WTC11 (cell line): Measurements from ENCODE around the gene OPRM1. TPM values are rescaled to one million over a fixed set of nuclear protein-coding genes. Genes with fewer than 3 reads are reported as not detected.
"Not testable (repeated sequence)": the region's sequence is repeated elsewhere in the genome, so short reads cannot be mapped to it uniquely, and the experiment has no call there.

ENCODE experiments used
- ATAC-seq: fragments of 200-7000 bp; cut with Tn5 transposase; 2 replicates; pipeline ENCODE4 v1.10.0; 2021; ENCODE audit warnings: mild to moderate bottlenecking, moderate library complexity
- CTCF ChIA-PET: fragments of 300-600 bp; sonication (Branson Sonifier 250); formaldehyde crosslinking; loops from one replicate; lab custom pipeline; 2021; ENCODE audit warnings: antibody characterized with exemption; lab: Charles Lee
- POLR2A ChIA-PET: fragments of 350-600 bp; sonication (Branson Sonifier 250); formaldehyde crosslinking; loops from one replicate; lab custom pipeline; 2021; ENCODE audit warnings: antibody characterized with exemption; lab: Charles Lee
- DNase-seq: peaks from one replicate; pipeline ENCODE4 v3.0.0; 2021; ENCODE audit warnings: low spot score
- H3K27ac Mint-ChIP-seq: 2 replicates; pipeline ENCODE4 v1.8.0; 2021; ENCODE audit warnings: mixed read lengths
- H3K27me3 Mint-ChIP-seq: 2 replicates; pipeline ENCODE4 v1.8.0; 2021; ENCODE audit warnings: low read depth, mild to moderate bottlenecking, moderate library complexity, mixed read lengths
- H3K36me3 Mint-ChIP-seq: 2 replicates; pipeline ENCODE4 v1.8.0; 2021; ENCODE audit warnings: mixed read lengths
- H3K4me1 Mint-ChIP-seq: 2 replicates; pipeline ENCODE4 v1.8.0; 2022; ENCODE audit warnings: mixed read lengths
- H3K4me3 Mint-ChIP-seq: 2 replicates; pipeline ENCODE4 v1.8.0; 2021; ENCODE audit warnings: mild to moderate bottlenecking, moderate library complexity, mixed read lengths
- H3K9me3 Mint-ChIP-seq: 2 replicates; pipeline ENCODE4 v1.8.0; 2021; ENCODE audit warnings: mixed read lengths
- ESRRA ChIP-seq: sonication (generic); formaldehyde crosslinking; IDR thresholded peaks from 2 replicates; pipeline ENCODE4 v1.8.1; 2022; ENCODE audit warnings: mild to moderate bottlenecking, missing genetic modification reagents, borderline replicate concordance
- FOXK1 ChIP-seq: sonication (generic); formaldehyde crosslinking; IDR thresholded peaks from 2 replicates; pipeline ENCODE4 v1.8.0; 2022; ENCODE audit warnings: mild to moderate bottlenecking, moderate library complexity, missing genetic modification reagents
- FOXP1 ChIP-seq: sonication (generic); formaldehyde crosslinking; IDR thresholded peaks from 2 replicates; pipeline ENCODE4 v1.8.0; 2022; ENCODE audit warnings: missing genetic modification reagents, mild to moderate bottlenecking, moderate library complexity, borderline replicate concordance
- GABPB1 ChIP-seq: sonication (generic); formaldehyde crosslinking; IDR thresholded peaks from 2 replicates; pipeline ENCODE4 v1.8.1; 2023; ENCODE audit warnings: mild to moderate bottlenecking, missing genetic modification reagents
- GRHL2 ChIP-seq: fragments of 250-450 bp; sonication (Bioruptor Pico); IDR thresholded peaks from 2 replicates; pipeline ENCODE4 v1.8.0; 2022; ENCODE audit warnings: mild to moderate bottlenecking, moderate library complexity; ENCODE audit not compliant: insufficient replicate concordance, severe bottlenecking
- JAZF1 ChIP-seq: fragments of 250-450 bp; sonication (Bioruptor Pico); IDR thresholded peaks from 2 replicates; pipeline ENCODE4 v1.9.0; 2021; ENCODE audit warnings: moderate library complexity, mild to moderate bottlenecking, inconsistent platforms
- KAT7 ChIP-seq: sonication (generic); formaldehyde crosslinking; IDR thresholded peaks from 2 replicates; pipeline ENCODE4 v1.8.1; 2023; ENCODE audit warnings: missing genetic modification reagents, mild to moderate bottlenecking, borderline replicate concordance
- MXD4 ChIP-seq: fragments of 250-450 bp; sonication (Bioruptor Pico); IDR thresholded peaks from 2 replicates; pipeline ENCODE4 v1.8.0; 2021; ENCODE audit warnings: mild to moderate bottlenecking, moderate library complexity, borderline replicate concordance
- NFATC4 ChIP-seq: fragments of 250-450 bp; sonication (Bioruptor Pico); IDR thresholded peaks from 2 replicates; pipeline ENCODE4 v1.9.0; 2021; ENCODE audit warnings: mild to moderate bottlenecking
- PRRX2 ChIP-seq: fragments of 250-450 bp; sonication (Bioruptor Pico); IDR thresholded peaks from 2 replicates; pipeline ENCODE4 v1.8.0; 2021; ENCODE audit warnings: mild to moderate bottlenecking
- RELA ChIP-seq: sonication (generic); formaldehyde crosslinking; IDR thresholded peaks from 2 replicates; pipeline ENCODE4 v1.8.1; 2022; ENCODE audit warnings: missing genetic modification reagents, mild to moderate bottlenecking, borderline replicate concordance
- TCF7 ChIP-seq: sonication (generic); formaldehyde crosslinking; IDR thresholded peaks from 2 replicates; pipeline ENCODE4 v1.8.0; 2022; ENCODE audit warnings: mild to moderate bottlenecking, low read depth, missing genetic modification reagents, moderate library complexity
- TEAD1 ChIP-seq: sonication (generic); formaldehyde crosslinking; IDR thresholded peaks from 2 replicates; pipeline ENCODE4 v1.8.0; 2022; ENCODE audit warnings: mild to moderate bottlenecking, missing genetic modification reagents
- ZBTB21 ChIP-seq: sonication (generic); formaldehyde crosslinking; IDR thresholded peaks from 2 replicates; pipeline ENCODE4 v1.8.1; 2023; ENCODE audit warnings: mild to moderate bottlenecking, missing genetic modification reagents, borderline replicate concordance
- ZNF138 ChIP-seq: sonication (generic); formaldehyde crosslinking; conservative IDR thresholded peaks from 2 replicates; pipeline ENCODE4 v1.8.1; 2022; ENCODE audit warnings: mild to moderate bottlenecking, moderate library complexity, missing genetic modification reagents
- ZNF232 ChIP-seq: sonication (generic); formaldehyde crosslinking; IDR thresholded peaks from 2 replicates; pipeline ENCODE4 v1.8.0; 2022; ENCODE audit warnings: mild to moderate bottlenecking, missing genetic modification reagents
- total RNA-seq: library from RNA; stranded (reverse); gene quantifications from 3 replicates; pipeline ENCODE4 v1.2.3, GENCODE V29; 2021
- TF ChIP-seq, protein P1 (sequence below): sonication (generic); formaldehyde crosslinking; conservative IDR thresholded peaks from 2 replicates; pipeline ENCODE4 v1.8.1; 2022; ENCODE audit warnings: mild to moderate bottlenecking, missing genetic modification reagents
- TF ChIP-seq, protein P2 (sequence below): sonication (generic); formaldehyde crosslinking; IDR thresholded peaks from 2 replicates; pipeline ENCODE4 v1.8.0; 2022; ENCODE audit warnings: mild to moderate bottlenecking, missing genetic modification reagents
- TF ChIP-seq, protein P3 (sequence below): fragments of 250-450 bp; sonication (Bioruptor Pico); IDR thresholded peaks from 2 replicates; pipeline ENCODE4 v2.1.2; 2022; ENCODE audit warnings: mild to moderate bottlenecking, moderate library complexity
- TF ChIP-seq, protein P4 (sequence below): sonication (generic); formaldehyde crosslinking; IDR thresholded peaks from 2 replicates; pipeline ENCODE4 v1.8.1; 2023; ENCODE audit warnings: mild to moderate bottlenecking, missing genetic modification reagents
- TF ChIP-seq, protein P5 (sequence below): fragments of 250-450 bp; sonication (Bioruptor Pico); IDR thresholded peaks from 2 replicates; pipeline ENCODE4 v1.8.0; 2021; ENCODE audit warnings: mild to moderate bottlenecking

Gene OPRM1
- total RNA-seq, 1 experiment from 2014 or later, result not detected

DNA sequence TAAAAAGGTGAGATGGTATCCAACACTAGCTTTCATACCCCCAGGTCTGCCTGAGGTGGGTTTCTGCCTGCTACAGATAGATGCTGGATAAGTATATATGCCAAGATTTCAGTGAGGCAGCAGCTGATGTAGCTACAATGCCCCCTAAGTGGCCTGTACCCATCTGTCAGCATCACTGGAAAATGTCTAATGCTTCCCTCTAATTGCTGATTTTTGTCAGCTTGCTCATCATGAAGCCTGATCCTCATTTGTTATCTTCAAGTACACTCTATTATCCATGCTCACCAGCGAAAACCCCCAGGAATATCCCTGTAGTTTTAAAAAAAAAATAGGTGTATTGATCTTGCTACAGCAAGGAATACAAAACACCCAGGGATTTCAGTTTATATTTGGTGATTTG is 32.2 kb downstream of the OPRM1 start:
- no peak overlapping the region for H3K27ac Mint-ChIP-seq
- ChIA-PET CTCF (no interaction called here), POLR2A (no interaction called here)
- no peak for DNase-seq
- no peaks in the 10 kb centered on the region for H3K9me3 Mint-ChIP-seq
- H3K4me1 Mint-ChIP-seq, result no peaks in the 10 kb centered on the region
- H3K36me3 Mint-ChIP-seq, result no peaks in the 10 kb centered on the region
- no peak overlapping the region for H3K4me3 Mint-ChIP-seq
- TF ChIP-seq, protein P1, sequence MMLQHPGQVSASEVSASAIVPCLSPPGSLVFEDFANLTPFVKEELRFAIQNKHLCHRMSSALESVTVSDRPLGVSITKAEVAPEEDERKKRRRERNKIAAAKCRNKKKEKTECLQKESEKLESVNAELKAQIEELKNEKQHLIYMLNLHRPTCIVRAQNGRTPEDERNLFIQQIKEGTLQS (CRISPR knock-in tag), result no peak
- TF ChIP-seq RELA (CRISPR knock-in tag), result no peak
- TF ChIP-seq ESRRA (CRISPR knock-in tag), result no peak
- no peak for TF ChIP-seq JAZF1 (CRISPR knock-in tag)
- TF ChIP-seq ZNF232, result no peak
- no peak for TF ChIP-seq TCF7
- TF ChIP-seq PRRX2 (CRISPR knock-in tag), result no peak
- no peak for ATAC-seq
- H3K27me3 Mint-ChIP-seq, result no peaks in the 10 kb centered on the region

DNA sequence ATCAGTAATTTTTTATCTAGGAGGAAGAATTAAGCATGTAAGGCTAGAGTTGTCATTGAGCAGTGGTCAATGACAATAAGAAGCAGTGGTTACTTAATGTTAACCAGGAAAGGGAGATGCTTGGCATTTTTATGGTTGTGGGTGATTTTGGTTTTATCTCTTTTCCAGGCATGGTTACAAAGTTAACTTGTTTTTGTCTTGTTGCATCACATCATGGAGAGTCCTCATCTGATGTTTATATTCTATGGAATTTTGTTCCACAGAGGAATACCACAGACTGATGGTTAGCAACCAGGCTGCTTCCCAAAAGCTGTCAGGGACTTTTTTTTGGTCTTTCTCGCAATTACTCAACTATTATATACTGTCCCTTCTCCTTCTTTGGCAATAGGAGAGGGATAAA is 32.7 kb downstream of the OPRM1 start:
- DNase-seq (no peak), ATAC-seq (no peak)
- Mint-ChIP-seq H3K27ac (no peak overlapping the region), H3K27me3 (no peaks in the 10 kb centered on the region), H3K4me1 (no peaks in the 10 kb centered on the region), H3K36me3 (no peaks in the 10 kb centered on the region), H3K9me3 (no peaks in the 10 kb centered on the region), H3K4me3 (no peak overlapping the region)
- ChIA-PET CTCF (no interaction called here), POLR2A (no interaction called here)
- TF ChIP-seq TEAD1 (CRISPR knock-in tag), result no peak
- TF ChIP-seq, protein P2, sequence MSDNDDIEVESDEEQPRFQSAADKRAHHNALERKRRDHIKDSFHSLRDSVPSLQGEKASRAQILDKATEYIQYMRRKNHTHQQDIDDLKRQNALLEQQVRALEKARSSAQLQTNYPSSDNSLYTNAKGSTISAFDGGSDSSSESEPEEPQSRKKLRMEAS (CRISPR knock-in tag), result no peak
- TF ChIP-seq JAZF1 (CRISPR knock-in tag), result no peak
- TF ChIP-seq, protein P3, sequence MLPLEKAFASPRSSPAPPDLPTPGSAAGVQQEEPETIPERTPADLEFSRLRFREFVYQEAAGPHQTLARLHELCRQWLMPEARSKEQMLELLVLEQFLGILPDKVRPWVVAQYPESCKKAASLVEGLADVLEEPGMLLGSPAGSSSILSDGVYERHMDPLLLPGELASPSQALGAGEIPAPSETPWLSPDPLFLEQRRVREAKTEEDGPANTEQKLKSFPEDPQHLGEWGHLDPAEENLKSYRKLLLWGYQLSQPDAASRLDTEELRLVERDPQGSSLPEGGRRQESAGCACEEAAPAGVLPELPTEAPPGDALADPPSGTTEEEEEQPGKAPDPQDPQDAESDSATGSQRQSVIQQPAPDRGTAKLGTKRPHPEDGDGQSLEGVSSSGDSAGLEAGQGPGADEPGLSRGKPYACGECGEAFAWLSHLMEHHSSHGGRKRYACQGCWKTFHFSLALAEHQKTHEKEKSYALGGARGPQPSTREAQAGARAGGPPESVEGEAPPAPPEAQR (CRISPR knock-in tag), result no peak
- no peak for TF ChIP-seq ESRRA (CRISPR knock-in tag)
- TF ChIP-seq FOXK1, result no peak
- TF ChIP-seq, protein P4, sequence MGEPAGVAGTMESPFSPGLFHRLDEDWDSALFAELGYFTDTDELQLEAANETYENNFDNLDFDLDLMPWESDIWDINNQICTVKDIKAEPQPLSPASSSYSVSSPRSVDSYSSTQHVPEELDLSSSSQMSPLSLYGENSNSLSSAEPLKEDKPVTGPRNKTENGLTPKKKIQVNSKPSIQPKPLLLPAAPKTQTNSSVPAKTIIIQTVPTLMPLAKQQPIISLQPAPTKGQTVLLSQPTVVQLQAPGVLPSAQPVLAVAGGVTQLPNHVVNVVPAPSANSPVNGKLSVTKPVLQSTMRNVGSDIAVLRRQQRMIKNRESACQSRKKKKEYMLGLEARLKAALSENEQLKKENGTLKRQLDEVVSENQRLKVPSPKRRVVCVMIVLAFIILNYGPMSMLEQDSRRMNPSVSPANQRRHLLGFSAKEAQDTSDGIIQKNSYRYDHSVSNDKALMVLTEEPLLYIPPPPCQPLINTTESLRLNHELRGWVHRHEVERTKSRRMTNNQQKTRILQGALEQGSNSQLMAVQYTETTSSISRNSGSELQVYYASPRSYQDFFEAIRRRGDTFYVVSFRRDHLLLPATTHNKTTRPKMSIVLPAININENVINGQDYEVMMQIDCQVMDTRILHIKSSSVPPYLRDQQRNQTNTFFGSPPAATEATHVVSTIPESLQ, result no peak
- TF ChIP-seq ZBTB21 (CRISPR knock-in tag), result no peak
- TF ChIP-seq GRHL2 (CRISPR knock-in tag), result no peak

DNA sequence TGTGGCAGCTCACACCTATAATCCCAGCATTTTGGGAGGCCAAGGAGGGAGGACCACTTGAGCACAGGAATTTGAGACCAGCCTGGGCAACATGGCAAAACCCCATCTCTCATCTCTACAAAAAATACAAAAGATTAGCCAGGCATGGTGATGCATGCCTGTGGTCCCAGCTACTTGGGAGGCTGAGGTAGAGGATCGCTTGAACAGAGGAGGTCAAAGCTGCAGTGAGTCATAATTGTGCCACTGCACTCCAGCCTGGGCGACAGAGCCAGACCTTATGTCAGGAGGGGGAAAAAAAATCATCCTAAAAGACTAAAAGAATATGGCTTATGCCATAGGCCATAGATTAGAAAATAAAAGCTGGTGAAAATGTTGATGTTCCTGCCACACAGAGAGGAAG is 39.6 kb downstream of the OPRM1 start:
- DNase-seq, H3K36me3 Mint-ChIP-seq, POLR2A ChIA-PET, ATAC-seq, CTCF ChIA-PET, H3K27ac Mint-ChIP-seq, H3K9me3 Mint-ChIP-seq, H3K4me3 Mint-ChIP-seq, H3K27me3 Mint-ChIP-seq, H3K4me1 Mint-ChIP-seq: not testable (repeated sequence)

DNA sequence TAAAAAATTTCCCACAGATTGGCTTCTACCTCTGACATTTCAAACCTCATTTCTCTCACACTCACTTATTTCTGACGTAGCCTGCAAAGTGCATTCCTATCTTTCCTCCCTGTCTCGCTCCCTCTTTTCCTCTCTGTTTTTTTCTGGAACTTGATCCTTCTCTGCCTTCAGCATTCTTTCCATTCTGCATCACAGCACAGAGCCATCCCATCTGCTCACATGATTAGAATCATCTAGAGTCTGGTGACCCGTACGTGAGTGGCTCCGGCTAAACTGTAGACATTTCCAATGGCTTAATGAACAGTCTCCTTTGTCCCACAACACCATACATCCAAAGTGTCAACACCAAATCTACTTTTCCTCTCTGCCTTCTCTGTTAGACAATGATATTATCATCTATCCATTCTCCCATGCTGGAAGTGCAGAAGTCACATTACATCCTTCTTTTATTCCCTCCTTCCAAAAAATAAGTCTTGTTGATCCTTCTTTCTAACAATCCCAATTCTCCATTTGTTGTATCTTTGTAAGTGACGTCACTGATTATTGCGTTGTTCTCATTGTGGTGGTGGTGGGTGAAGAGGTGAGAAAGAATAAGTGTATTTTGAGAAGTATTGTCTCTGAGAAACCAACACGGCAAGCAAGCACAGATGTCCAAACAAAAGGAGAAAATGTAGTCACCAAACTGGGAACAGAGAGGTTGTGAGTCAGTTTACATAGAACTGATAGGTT is 41.6 kb downstream of the OPRM1 start:
- Mint-ChIP-seq H3K27me3 (no peaks in the 10 kb centered on the region), H3K4me3 (no peak overlapping the region), H3K4me1 (no peaks in the 10 kb centered on the region), H3K27ac (no peak overlapping the region), H3K36me3 (no peaks in the 10 kb centered on the region), H3K9me3 (no peaks in the 10 kb centered on the region)
- DNase-seq (no peak), ATAC-seq (no peak)
- POLR2A ChIA-PET, result no interaction called here
- no peak for TF ChIP-seq FOXP1 (CRISPR knock-in tag)
- TF ChIP-seq, protein P5, sequence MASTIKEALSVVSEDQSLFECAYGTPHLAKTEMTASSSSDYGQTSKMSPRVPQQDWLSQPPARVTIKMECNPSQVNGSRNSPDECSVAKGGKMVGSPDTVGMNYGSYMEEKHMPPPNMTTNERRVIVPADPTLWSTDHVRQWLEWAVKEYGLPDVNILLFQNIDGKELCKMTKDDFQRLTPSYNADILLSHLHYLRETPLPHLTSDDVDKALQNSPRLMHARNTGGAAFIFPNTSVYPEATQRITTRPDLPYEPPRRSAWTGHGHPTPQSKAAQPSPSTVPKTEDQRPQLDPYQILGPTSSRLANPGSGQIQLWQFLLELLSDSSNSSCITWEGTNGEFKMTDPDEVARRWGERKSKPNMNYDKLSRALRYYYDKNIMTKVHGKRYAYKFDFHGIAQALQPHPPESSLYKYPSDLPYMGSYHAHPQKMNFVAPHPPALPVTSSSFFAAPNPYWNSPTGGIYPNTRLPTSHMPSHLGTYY, result no peak
- TF ChIP-seq KAT7 (CRISPR knock-in tag), result no peak
- TF ChIP-seq PRRX2 (CRISPR knock-in tag), result no peak
- TF ChIP-seq MXD4 (CRISPR knock-in tag), result no peak
- TF ChIP-seq NFATC4 (CRISPR knock-in tag), result no peak
- TF ChIP-seq GABPB1 (CRISPR knock-in tag), result no peak
- TF ChIP-seq ZNF138 (CRISPR knock-in tag), result no peak
- CTCF ChIA-PET, result no interaction called here
